Sigmoid colon (tissue), 7 donors: ENCODE measurements around the gene KCP. TPM values are rescaled to one million over a fixed set of nuclear protein-coding genes. Genes with fewer than 3 reads are reported as not detected.

Source experiments
- DNase-seq: peaks from one replicate; pipeline ENCODE4 v3.0.0-alpha.2; 2019
- H3K27ac ChIP-seq, 4 donors: fragments of 200-600 bp; sonication (generic); one replicate each; pipeline ENCODE4 v1.5.1; 2016 to 2019; ENCODE audit warnings: mild to moderate bottlenecking in 1 of 4
- H3K27me3 ChIP-seq, 3 donors: fragments of 200-600 bp; sonication (generic); one replicate each; pipeline ENCODE4 v1.5.1; 2019; ENCODE audit warnings: mild to moderate bottlenecking in 1 of 3
- H3K36me3 ChIP-seq, 4 donors: fragments of 200-600 bp; sonication (generic); one replicate each; pipeline ENCODE4 v1.5.1; 2016 to 2019
- H3K4me1 ChIP-seq, 4 donors: fragments of 200-600 bp; sonication (generic); one replicate each; pipeline ENCODE4 v1.5.1; 2017 to 2019
- H3K4me3 ChIP-seq, 4 donors: fragments of 200-600 bp; sonication (generic); one replicate each; pipeline ENCODE4 v1.5.1; 2017 to 2019; ENCODE audit warnings: mild to moderate bottlenecking in 2 of 4, moderate library complexity in 1 of 4
- H3K9me3 ChIP-seq, 4 donors: fragments of 200-600 bp in 3 of 4; sonication (generic) in 3 of 4; one replicate each; pipeline versions ENCODE4 v1.5.1 to v1.6.1; 2013 to 2019
- CTCF ChIP-seq, 4 experiments: fragments of 450-650 bp in 3 of 4; fragments of 200-600 bp in 1 of 4; IDR thresholded peaks; one replicate each; pipeline ENCODE4 v1.5.1; 2016 to 2019; ENCODE audit warnings: antibody characterized with exemption in 4 of 4, mild to moderate bottlenecking in 3 of 4, moderate library complexity in 2 of 4
- EP300 ChIP-seq, 4 donors: sonication (generic); formaldehyde crosslinking; IDR thresholded peaks; one replicate each; pipeline ENCODE4 v1.6.1; 2017; ENCODE audit warnings: antibody characterized with exemption in 4 of 4
- POLR2A ChIP-seq, 2 donors: fragments of 450-650 bp; IDR thresholded peaks; one replicate each; pipeline ENCODE4 v1.6.1; 2016; ENCODE audit warnings: antibody characterized with exemption in 2 of 2, mild to moderate bottlenecking in 2 of 2, moderate library complexity in 2 of 2
- POLR2AphosphoS5 ChIP-seq, 4 donors: sonication (generic); formaldehyde crosslinking; IDR thresholded peaks; one replicate each; pipeline ENCODE4 v1.6.1; 2017; ENCODE audit warnings: antibody characterized with exemption in 4 of 4
- WGBS, 2 donors: extraction: QIAGEN DNeasy Blood & Tissue Kit; methylation state at CpG; one replicate each; pipeline ENCODE4 v1.1.7; 2013; 5-methylcytosine and 5-hydroxymethylcytosine counted together
- intact Hi-C: fragments of 100-400 bp; cut with DNase I; formaldehyde crosslinking; loops from one replicate; pipeline ENCODE4 v1.15.1; 2023
- polyA plus RNA-seq, 3 donors: library from polyadenylated mRNA; stranded (reverse); fragments of 200-250 nt; gene quantifications; one replicate each; pipeline ENCODE4 v1.2.3, GENCODE V29; 2013
- total RNA-seq, 4 donors: library from RNA; depleted of rRNA; stranded (reverse); fragments of >200 nt; gene quantifications; one replicate each; pipeline ENCODE4 v1.1.0, GENCODE V29; 2016
- donor health status: healthy with polysubstance abuse.
- donor health status: Bipolar disorder and iron deficiency.
- donor health status: healthy.

KCP gene
- total and polyA plus RNA-seq, 7 donors, result 0.14 to 0.42 (median 0.32) TPM; not detected in 3

- H3K27ac ChIP-seq, result no peak overlapping the region
- WGBS, 2 donors, result 93 to 96% methylated on average over 27 of the region's 27 CpGs
- no peak overlapping the region for H3K4me3 ChIP-seq
- H3K27me3 ChIP-seq, result no peaks in the 10 kb centered on the region
- peaks cover 6 to 19% (median 10%) of the 10 kb centered on the region in 4 donors for H3K36me3 ChIP-seq
- intact Hi-C loops, result loop anchor here (5.0 kb wide), 1 partner anchor 129 kb away; the partner anchor contains the start of gene CALU
- DNase-seq, result no peak
- no peaks in the 10 kb centered on the region for H3K9me3 ChIP-seq
- H3K4me1 ChIP-seq, result peaks cover 0 to 43% (median 38%) of the 10 kb centered on the region in 4 donors
- TF ChIP-seq EP300 (IDR thresholded peaks at IDR 0.05) (no peak), CTCF (IDR thresholded peaks at IDR 0.05) (no peak), POLR2AphosphoS5 (IDR thresholded peaks at IDR 0.05) (no peak), POLR2A (IDR thresholded peaks at IDR 0.05) (no peak)
Observed at GRCh38 chr7:128865996-128866877, 44.3 kb downstream of the KCP start.

GRCh38 chr7:128865303-128865702 is 45.2 kb downstream of the KCP start:
- intact Hi-C loops, result loop anchor here (5.0 kb wide), 1 partner anchor 128 kb away; the partner anchor contains the start of gene CALU
- Histone ChIP-seq H3K4me3 (no peak overlapping the region), H3K9me3 (no peaks in the 10 kb centered on the region), H3K27me3 (no peaks in the 10 kb centered on the region), H3K4me1 (peaks cover 0 to 50% (median 45%) of the 10 kb centered on the region in 4 donors), H3K27ac (no peak overlapping the region), H3K36me3 (peaks cover 6 to 19% (median 10%) of the 10 kb centered on the region in 4 donors)
- no peak for TF ChIP-seq EP300 (IDR thresholded peaks at IDR 0.05)
- TF ChIP-seq CTCF (IDR thresholded peaks at IDR 0.05), result no peak
- no peak for TF ChIP-seq POLR2AphosphoS5 (IDR thresholded peaks at IDR 0.05)
- no peak for TF ChIP-seq POLR2A (IDR thresholded peaks at IDR 0.05)
- no peak for DNase-seq
- 95% methylated on average over 12 of the region's 12 CpGs for WGBS, 2 donors

DNA sequence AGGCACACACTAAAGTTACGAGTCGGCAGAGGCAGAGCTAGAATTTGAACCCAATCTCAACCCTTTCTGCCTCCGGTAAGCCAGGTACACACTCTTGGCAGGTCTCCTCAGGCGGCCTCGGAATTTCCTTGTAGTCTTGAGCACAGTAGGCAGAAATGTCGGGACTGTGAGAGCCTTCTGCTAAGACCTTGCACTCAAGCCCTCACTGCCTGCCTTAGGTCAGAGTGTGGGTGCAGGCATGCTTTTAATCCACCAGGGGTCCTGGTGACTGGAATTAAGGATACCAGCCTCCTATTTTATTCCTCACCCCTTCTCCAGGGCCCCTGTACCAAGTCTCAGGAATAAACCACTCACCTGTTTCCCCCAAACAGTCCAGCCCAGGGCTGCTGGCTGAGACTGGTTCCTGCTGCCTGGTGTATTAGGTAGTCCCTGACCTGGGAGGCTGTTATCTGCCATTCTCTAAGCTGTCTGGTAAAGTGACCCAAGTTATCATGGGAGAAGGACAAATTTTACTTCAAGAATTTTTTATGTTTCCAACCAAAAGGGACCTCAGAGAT is 47.0 kb downstream of the KCP start:
- no peaks in the 10 kb centered on the region for H3K27me3 ChIP-seq
- DNase-seq, result no peak
- H3K36me3 ChIP-seq, result peaks cover 6 to 24% (median 11%) of the 10 kb centered on the region in 4 donors
- H3K4me1 ChIP-seq, result peaks cover 0 to 49% (median 45%) of the 10 kb centered on the region in 4 donors
- H3K9me3 ChIP-seq, result no peaks in the 10 kb centered on the region
- H3K27ac ChIP-seq, result peak overlapping the region; percentile 81 to 90 (median 85)
- peak overlapping the region; percentile 77 to 91 (median 82) for H3K4me3 ChIP-seq
- TF ChIP-seq POLR2AphosphoS5 (IDR thresholded peaks at IDR 0.05) (no peak), CTCF (IDR thresholded peaks at IDR 0.05) (peak in 3 of 4 experiments; percentile 29 to 52 (median 30))
- WGBS, 2 donors, result 0 to 1% methylated on average over 6 of the region's 6 CpGs
- intact Hi-C loops, result loop anchor here (5.0 kb wide), 1 partner anchor 71 kb away; the partner anchor contains the start of gene CCDC136

GRCh38 chr7:128862571-128863432 is 47.7 kb downstream of the KCP start, which contains the start of gene ATP6V1F:
TSS of gene ATP6V1F (plus strand) at chr7:128862856. CDS start at chr7:128862905, 49 bp downstream.
- Histone ChIP-seq H3K27me3 (no peaks in the 10 kb centered on the region), H3K36me3 (peaks cover 6 to 28% (median 12%) of the 10 kb centered on the region in 4 donors), H3K27ac (peak within 1 kb of the TSS; percentile 81 to 90 (median 85)), H3K9me3 (no peaks in the 10 kb centered on the region), H3K4me3 (peak within 1 kb of the TSS; percentile 77 to 91 (median 82)), H3K4me1 (peaks cover 0 to 48% (median 45%) of the 10 kb centered on the region in 4 donors)
- peak; percentile 99 for DNase-seq
- intact Hi-C loops, result loop anchor here (5.0 kb wide), 1 partner anchor 71 kb away; the partner anchor contains the start of gene CCDC136
- WGBS, 2 donors, result 0% methylated on average over 65 of the region's 65 CpGs
- peak; percentile 75 to 78 for TF ChIP-seq POLR2A (IDR thresholded peaks at IDR 0.05)
- peak in 1 of 4 donors; percentile 39 for TF ChIP-seq EP300 (IDR thresholded peaks at IDR 0.05)
- TF ChIP-seq CTCF (IDR thresholded peaks at IDR 0.05), result peak in 1 of 4 experiments; percentile 18
- peak; percentile 89 to 94 (median 90) for TF ChIP-seq POLR2AphosphoS5 (IDR thresholded peaks at IDR 0.05)
